ENCODE results near the gene ZRANB3.
A peak's percentile ranks its signal among the peaks of the same experiment; 100 is the strongest.
"Not testable (repeated sequence)": the region's sequence is repeated elsewhere in the genome, so short reads cannot be mapped to it uniquely, and the experiment has no call there.

Gene ZRANB3

GRCh38 chr2:135531231-135532197 is 496 bp upstream of the ZRANB3 start, which contains the start of gene R3HDM1:
Gene R3HDM1, plus strand, starts transcription at chr2:135531484. Its CDS starts 73,362 bp downstream, at chr2:135604846.
- TF ChIP-seq CTCF (IDR thresholded peaks at IDR 0.05; ENCODE audit: low read depth, low read length), result no peak
- DNase-seq (ENCODE audit: low read depth in 2 of 2), result peak; percentile 100
- H3K4me3 ChIP-seq (replicated peaks in 1 of 2; ENCODE audit: low read depth in 2 of 2, low read length in 2 of 2), result peak within 1 kb of the TSS; percentile 89 to 96

GRCh38 chr2:135528006-135528405 is 3.0 kb downstream of the ZRANB3 start:
- TF ChIP-seq CTCF (IDR thresholded peaks at IDR 0.05; ENCODE audit: low read depth, low read length), result no peak
- H3K4me3 ChIP-seq (replicated peaks in 1 of 2; ENCODE audit: low read depth in 2 of 2, low read length in 2 of 2), result no peak overlapping the region
- DNase-seq (ENCODE audit: low read depth in 2 of 2), result no peak

GRCh38 chr2:135525786-135526185 is 5.2 kb downstream of the ZRANB3 start:
- no peak for TF ChIP-seq CTCF (IDR thresholded peaks at IDR 0.05; ENCODE audit: low read depth, low read length)
- H3K4me3 ChIP-seq (replicated peaks in 1 of 2; ENCODE audit: low read depth in 2 of 2, low read length in 2 of 2), result no peak overlapping the region
- DNase-seq (ENCODE audit: low read depth in 2 of 2), result no peak

GRCh38 chr2:135512099-135512498 is 18.9 kb downstream of the ZRANB3 start:
- TF ChIP-seq CTCF (IDR thresholded peaks at IDR 0.05; ENCODE audit: low read depth, low read length), result no peak
- H3K4me3 ChIP-seq (replicated peaks in 1 of 2; ENCODE audit: low read depth in 2 of 2, low read length in 2 of 2), result no peak overlapping the region
- peak in 1 of 2 donors; percentile 60 for DNase-seq (ENCODE audit: low read depth in 2 of 2)

GRCh38 chr2:135510577-135510976 is 20.4 kb downstream of the ZRANB3 start:
- TF ChIP-seq CTCF (IDR thresholded peaks at IDR 0.05; ENCODE audit: low read depth, low read length), result no peak
- no peak overlapping the region for H3K4me3 ChIP-seq (replicated peaks in 1 of 2; ENCODE audit: low read depth in 2 of 2, low read length in 2 of 2)
- no peak for DNase-seq (ENCODE audit: low read depth in 2 of 2)

- TF ChIP-seq CTCF (IDR thresholded peaks at IDR 0.05; ENCODE audit: low read depth, low read length), result no peak
- no peak overlapping the region for H3K4me3 ChIP-seq (replicated peaks in 1 of 2; ENCODE audit: low read depth in 2 of 2, low read length in 2 of 2)
- DNase-seq (ENCODE audit: low read depth in 2 of 2), result no peak
Observed at GRCh38 chr2:135504811-135505210, 26.2 kb downstream of the ZRANB3 start.

GRCh38 chr2:135498588-135498987 is 32.4 kb downstream of the ZRANB3 start:
- not testable (repeated sequence) for H3K4me3 ChIP-seq (replicated peaks in 1 of 2; ENCODE audit: low read depth in 2 of 2, low read length in 2 of 2); DNase-seq (ENCODE audit: low read depth in 2 of 2)
